ENCODE measurements around the gene ALPK3. TPM values are rescaled to one million over a fixed set of nuclear protein-coding genes. Genes with fewer than 3 reads are reported as not detected.

ALPK3 gene
- total and polyA plus RNA-seq, 2 donors (not counting 3 experiments of a cell fraction or from before 2014, with no cell fraction given): 18.4 to 36.2 TPM

GRCh38 chr15:84780492-84780891 is 36.7 kb upstream of the ALPK3 start:
- H2AFZ ChIP-seq (ENCODE audit: low read depth, low read length): no peak overlapping the region
- peaks cover 23% of the 10 kb centered on the region for H3K79me2 ChIP-seq (ENCODE audit: control insufficient read depth, insufficient read depth, low read length)
- no peak for FAIRE-seq
- dilution Hi-C loops (cut with MboI; ENCODE audit: extremely low pct_ligation_motif_present, low sequenced_read_pairs): no loop called here
- CTCF ChIA-PET: no interaction called here
- no peaks in the 10 kb centered on the region for H4K20me1 ChIP-seq (replicated peaks; ENCODE audit: control insufficient read depth, extremely low read depth, insufficient read depth, low read length)
- H3K9ac ChIP-seq (replicated peaks; ENCODE audit: extremely low read depth, insufficient read depth, low read length): no peak overlapping the region
- BruUV-seq (replicated peaks): no TSS peak
- no peaks in the 10 kb centered on the region for H3K9me1 ChIP-seq (replicated peaks; ENCODE audit: control insufficient read depth, extremely low read depth, insufficient read depth, low read length)
- intact Hi-C loops (cut with micrococcal nuclease): no loop called here
- TF ChIP-seq POLR2A (IDR thresholded peaks at IDR 0.05; ENCODE audit: low read depth, low read length): no peak
- TF ChIP-seq MAX (IDR thresholded peaks at IDR 0.05; ENCODE audit: insufficient read depth, insufficient read length): no peak
- TF ChIP-seq EZH2 (IDR thresholded peaks at IDR 0.05; ENCODE audit: borderline replicate concordance, low read depth, low read length, severe bottlenecking): no peak
- TF ChIP-seq, protein P1, sequence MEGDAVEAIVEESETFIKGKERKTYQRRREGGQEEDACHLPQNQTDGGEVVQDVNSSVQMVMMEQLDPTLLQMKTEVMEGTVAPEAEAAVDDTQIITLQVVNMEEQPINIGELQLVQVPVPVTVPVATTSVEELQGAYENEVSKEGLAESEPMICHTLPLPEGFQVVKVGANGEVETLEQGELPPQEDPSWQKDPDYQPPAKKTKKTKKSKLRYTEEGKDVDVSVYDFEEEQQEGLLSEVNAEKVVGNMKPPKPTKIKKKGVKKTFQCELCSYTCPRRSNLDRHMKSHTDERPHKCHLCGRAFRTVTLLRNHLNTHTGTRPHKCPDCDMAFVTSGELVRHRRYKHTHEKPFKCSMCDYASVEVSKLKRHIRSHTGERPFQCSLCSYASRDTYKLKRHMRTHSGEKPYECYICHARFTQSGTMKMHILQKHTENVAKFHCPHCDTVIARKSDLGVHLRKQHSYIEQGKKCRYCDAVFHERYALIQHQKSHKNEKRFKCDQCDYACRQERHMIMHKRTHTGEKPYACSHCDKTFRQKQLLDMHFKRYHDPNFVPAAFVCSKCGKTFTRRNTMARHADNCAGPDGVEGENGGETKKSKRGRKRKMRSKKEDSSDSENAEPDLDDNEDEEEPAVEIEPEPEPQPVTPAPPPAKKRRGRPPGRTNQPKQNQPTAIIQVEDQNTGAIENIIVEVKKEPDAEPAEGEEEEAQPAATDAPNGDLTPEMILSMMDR (IDR thresholded peaks at IDR 0.05; ENCODE audit: extremely low read depth in 1 of 2, insufficient read depth in 1 of 2, low read depth in 1 of 2, low read length in 2 of 2): no peak
- no peak for TF ChIP-seq GATA2 (IDR thresholded peaks at IDR 0.05; ENCODE audit: insufficient read depth, insufficient read length, low read depth, low read length)
- TF ChIP-seq JUN (IDR thresholded peaks at IDR 0.05; ENCODE audit: borderline replicate concordance, insufficient read depth, insufficient read length, low read depth): no peak
- H3K9me3 ChIP-seq (replicated peaks; ENCODE audit: control insufficient read depth, insufficient read depth, low read length): no peaks in the 10 kb centered on the region
- no peaks in the 10 kb centered on the region for H3K4me1 ChIP-seq (ENCODE audit: control insufficient read depth, extremely low read depth, insufficient read depth, low read length)
- POLR2A ChIA-PET: no interaction called here
- no peak overlapping the region for H3K4me3 ChIP-seq (replicated peaks in 1 of 3; ENCODE audit: insufficient read depth in 1 of 3, low read depth in 1 of 3, low read length in 3 of 3)
- no peaks in the 10 kb centered on the region for H3K27me3 ChIP-seq (ENCODE audit: control insufficient read depth in 2 of 2, insufficient read depth in 2 of 2, low read length in 2 of 2)
- no peak overlapping the region for H3K4me2 ChIP-seq (ENCODE audit: insufficient read depth, low read length)
- no peak for DNase-seq (ENCODE audit: low read depth, low spot score)
- peaks cover 18 to 23% of the 10 kb centered on the region in 2 experiments for H3K36me3 ChIP-seq (ENCODE audit: control insufficient read depth in 2 of 2, extremely low read depth in 1 of 2, insufficient read depth in 2 of 2, low read length in 2 of 2)
- no peak overlapping the region for H3K27ac ChIP-seq (ENCODE audit: insufficient read depth, low read depth, low read length)

GRCh38 chr15:84781495-84781894 is 35.7 kb upstream of the ALPK3 start:
- ChIA-PET POLR2A (no interaction called here), CTCF (no interaction called here)
- Histone ChIP-seq H3K4me2 (ENCODE audit: insufficient read depth, low read length) (no peak overlapping the region), H3K9me3 (replicated peaks; ENCODE audit: control insufficient read depth, insufficient read depth, low read length) (no peaks in the 10 kb centered on the region), H4K20me1 (replicated peaks; ENCODE audit: control insufficient read depth, extremely low read depth, insufficient read depth, low read length) (no peaks in the 10 kb centered on the region), H2AFZ (ENCODE audit: low read depth, low read length) (no peak overlapping the region), H3K4me3 (replicated peaks in 1 of 3; ENCODE audit: insufficient read depth in 1 of 3, low read depth in 1 of 3, low read length in 3 of 3) (no peak overlapping the region), H3K9ac (replicated peaks; ENCODE audit: extremely low read depth, insufficient read depth, low read length) (no peak overlapping the region), H3K9me1 (replicated peaks; ENCODE audit: control insufficient read depth, extremely low read depth, insufficient read depth, low read length) (no peaks in the 10 kb centered on the region), H3K27ac (ENCODE audit: insufficient read depth, low read depth, low read length) (no peak overlapping the region), H3K27me3 (ENCODE audit: control insufficient read depth in 2 of 2, insufficient read depth in 2 of 2, low read length in 2 of 2) (no peaks in the 10 kb centered on the region), H3K4me1 (ENCODE audit: control insufficient read depth, extremely low read depth, insufficient read depth, low read length) (no peaks in the 10 kb centered on the region), H3K79me2 (ENCODE audit: control insufficient read depth, insufficient read depth, low read length) (peaks cover 23% of the 10 kb centered on the region), H3K36me3 (ENCODE audit: control insufficient read depth in 2 of 2, extremely low read depth in 1 of 2, insufficient read depth in 2 of 2, low read length in 2 of 2) (peaks cover 18 to 26% of the 10 kb centered on the region in 2 experiments)
- FAIRE-seq (no peak), DNase-seq (ENCODE audit: low read depth, low spot score) (no peak)
- dilution Hi-C loops (cut with MboI; ENCODE audit: extremely low pct_ligation_motif_present, low sequenced_read_pairs): no loop called here
- no peak for TF ChIP-seq JUN (IDR thresholded peaks at IDR 0.05; ENCODE audit: borderline replicate concordance, insufficient read depth, insufficient read length, low read depth)
- no peak for TF ChIP-seq POLR2A (IDR thresholded peaks at IDR 0.05; ENCODE audit: low read depth, low read length)
- no peak for TF ChIP-seq EZH2 (IDR thresholded peaks at IDR 0.05; ENCODE audit: borderline replicate concordance, low read depth, low read length, severe bottlenecking)
- TF ChIP-seq GATA2 (IDR thresholded peaks at IDR 0.05; ENCODE audit: insufficient read depth, insufficient read length, low read depth, low read length): no peak
- TF ChIP-seq MAX (IDR thresholded peaks at IDR 0.05; ENCODE audit: insufficient read depth, insufficient read length): no peak
- TF ChIP-seq FOS (IDR thresholded peaks at IDR 0.05; ENCODE audit: borderline replicate concordance, insufficient read depth, low read length): no peak
- no peak for TF ChIP-seq POLR2AphosphoS5 (IDR thresholded peaks at IDR 0.05; ENCODE audit: insufficient read depth, low read depth, low read length)
- TF ChIP-seq MYC (IDR thresholded peaks at IDR 0.05; ENCODE audit: low read depth, low read length): no peak
- TF ChIP-seq, protein P1 (IDR thresholded peaks at IDR 0.05; ENCODE audit: extremely low read depth in 1 of 2, insufficient read depth in 1 of 2, low read depth in 1 of 2, low read length in 2 of 2): no peak
- no TSS peak for BruUV-seq (replicated peaks)
- intact Hi-C loops (cut with micrococcal nuclease): no loop called here

All from endothelial cell of umbilical vein (primary cell).